Measurements from ENCODE around the gene ADARB2.

- TF ChIP-seq EZH2phosphoT487 (IDR thresholded peaks at IDR 0.05; ENCODE audit: insufficient read depth, low read depth) (no peak), EZH2 (IDR thresholded peaks at IDR 0.05; ENCODE audit: insufficient read depth, poor library complexity, severe bottlenecking) (no peak)
Observed at GRCh38 chr10:1629326-1630198, 107.8 kb downstream of the ADARB2 start.
